HG02970 (cell line): ENCODE results near the gene CLCN7.

Experiments used
- ATAC-seq: cut with Tn5 transposase; IDR thresholded peaks from one replicate; pipeline ENCODE4 v1.9.1; 2021; ENCODE audit warnings: mild to moderate bottlenecking, moderate library complexity, moderate number of reproducible peaks; ENCODE audit not compliant: unreplicated experiment, low FRiP score

The CLCN7 gene

GRCh38 chr16:1466054-1466453 is 8.8 kb downstream of the CLCN7 start:
- no peak for ATAC-seq

- no peak for ATAC-seq
These were observed 9.3 kb downstream of the CLCN7 start for GRCh38 chr16:1465567-1465915.

- no peak for ATAC-seq
These were observed 9.8 kb downstream of the CLCN7 start for GRCh38 chr16:1464894-1465566.

- no peak for ATAC-seq
These were observed 10.5 kb downstream of the CLCN7 start for GRCh38 chr16:1464196-1464893.

- ATAC-seq = no peak
These were observed 13.7 kb downstream of the CLCN7 start for GRCh38 chr16:1461146-1461545.

GRCh38 chr16:1460602-1461138 is 14.2 kb downstream of the CLCN7 start:
- no peak for ATAC-seq

- no peak for ATAC-seq
These were observed 14.9 kb downstream of the CLCN7 start for GRCh38 chr16:1459967-1460366.

GRCh38 chr16:1458977-1459341 is 15.9 kb downstream of the CLCN7 start:
- ATAC-seq = no peak

- no peak for ATAC-seq
These were observed 16.4 kb downstream of the CLCN7 start for GRCh38 chr16:1458336-1458976.

- ATAC-seq = no peak
These were observed 17.2 kb downstream of the CLCN7 start for GRCh38 chr16:1457489-1458245.

- no peak for ATAC-seq
These were observed 17.9 kb downstream of the CLCN7 start for GRCh38 chr16:1456951-1457350.

- ATAC-seq = no peak
These were observed 19.3 kb downstream of the CLCN7 start for GRCh38 chr16:1455190-1456171.

GRCh38 chr16:1454561-1454960 is 20.3 kb downstream of the CLCN7 start:
- no peak for ATAC-seq

- ATAC-seq = no peak
These were observed 21.5 kb downstream of the CLCN7 start for GRCh38 chr16:1453316-1453715.

GRCh38 chr16:1452530-1452929 is 22.3 kb downstream of the CLCN7 start:
- no peak for ATAC-seq

- ATAC-seq = no peak
These were observed 23.0 kb downstream of the CLCN7 start for GRCh38 chr16:1451702-1452392.

- no peak for ATAC-seq
These were observed 24.0 kb downstream of the CLCN7 start for GRCh38 chr16:1450841-1451240.

- ATAC-seq = no peak
These were observed 24.6 kb downstream of the CLCN7 start for GRCh38 chr16:1450218-1450617.

GRCh38 chr16:1449201-1449788 is 25.5 kb downstream of the CLCN7 start:
- ATAC-seq = no peak
